GM19467 (cell line): ENCODE measurements around the gene ELSPBP1.
"Not testable (repeated sequence)": the region's sequence is repeated elsewhere in the genome, so short reads cannot be mapped to it uniquely, and the experiment has no call there.

Experiments used
- ATAC-seq: cut with Tn5 transposase; IDR thresholded peaks from one replicate; pipeline ENCODE4 v1.9.1; 2021; ENCODE audit warnings: mild to moderate bottlenecking, moderate library complexity; ENCODE audit not compliant: unreplicated experiment

ELSPBP1 gene

DNA sequence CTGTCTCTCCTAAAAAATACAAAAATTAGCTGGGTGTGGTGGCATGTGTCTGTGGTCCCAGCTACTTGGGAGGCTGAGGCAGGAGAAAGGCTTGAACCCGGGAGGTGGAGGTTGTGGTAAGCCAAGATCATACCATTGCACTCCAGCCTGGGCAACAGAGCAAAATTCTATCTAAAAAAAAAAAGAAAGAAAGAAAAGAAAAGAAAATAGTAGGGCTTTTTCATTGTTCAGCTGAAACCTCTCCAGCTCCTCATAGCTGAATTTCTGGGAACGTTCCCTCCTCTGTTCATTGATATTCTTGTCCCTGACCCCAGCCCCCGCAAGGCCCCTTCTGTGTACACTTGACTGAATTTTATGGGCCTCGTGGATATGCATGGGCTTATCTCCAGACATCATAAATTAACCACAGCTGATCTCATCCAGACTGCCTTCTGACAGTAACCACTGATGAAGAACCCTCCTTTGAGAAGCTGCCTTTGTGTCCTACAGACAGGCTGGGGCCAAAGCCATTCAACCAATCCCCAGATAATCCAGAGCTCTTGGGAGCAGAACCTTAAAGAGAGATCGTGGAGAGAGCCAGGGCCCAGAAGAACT, at the start of gene ELSPBP1:
ELSPBP1 (plus strand) TSS at position 424 of the 594 bp plus-strand sequence. CDS start 14,036 bp downstream, outside the sequence.
- no peak for ATAC-seq

DNA sequence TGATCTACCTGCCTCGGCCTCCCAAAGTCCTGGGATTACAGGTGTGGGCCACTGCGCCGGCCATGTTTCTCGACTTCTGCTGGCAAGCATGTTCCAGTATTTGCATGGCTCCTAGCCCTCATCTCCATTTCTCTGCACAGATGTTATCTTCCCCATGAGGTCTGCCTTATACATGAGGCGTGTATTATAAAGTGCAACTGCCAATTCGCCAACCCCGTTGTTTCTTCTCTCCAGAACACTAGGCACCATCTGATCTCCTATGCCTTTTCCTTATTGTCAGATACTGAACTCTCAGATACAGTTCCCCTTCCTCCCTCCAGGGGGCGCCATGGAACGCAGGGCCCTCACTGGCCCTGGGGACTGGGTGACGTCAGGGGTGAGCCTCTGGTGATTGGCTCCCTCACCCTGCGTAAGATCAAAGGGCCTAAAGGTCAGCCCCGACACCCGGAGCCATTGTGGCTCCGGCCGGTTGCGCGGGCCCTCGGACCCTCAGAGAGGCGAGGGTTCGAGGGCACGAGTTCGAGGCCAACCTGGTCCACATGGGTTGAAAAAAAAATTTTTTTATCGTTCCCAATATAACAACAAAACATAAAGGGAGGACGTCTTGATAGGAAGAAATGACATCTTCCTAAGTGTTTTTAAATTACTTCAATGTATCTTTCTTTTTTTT, 44.4 kb upstream of the ELSPBP1 start:
- ATAC-seq: not testable (repeated sequence)

GRCh38 chr19:47952132-47952531, 42.3 kb upstream of the ELSPBP1 start:
- not testable (repeated sequence) for ATAC-seq

- not testable (repeated sequence) for ATAC-seq
Observed at GRCh38 chr19:47955936-47956335, 38.5 kb upstream of the ELSPBP1 start.

GRCh38 chr19:47973529-47973928, 20.9 kb upstream of the ELSPBP1 start:
- ATAC-seq: no peak

DNA sequence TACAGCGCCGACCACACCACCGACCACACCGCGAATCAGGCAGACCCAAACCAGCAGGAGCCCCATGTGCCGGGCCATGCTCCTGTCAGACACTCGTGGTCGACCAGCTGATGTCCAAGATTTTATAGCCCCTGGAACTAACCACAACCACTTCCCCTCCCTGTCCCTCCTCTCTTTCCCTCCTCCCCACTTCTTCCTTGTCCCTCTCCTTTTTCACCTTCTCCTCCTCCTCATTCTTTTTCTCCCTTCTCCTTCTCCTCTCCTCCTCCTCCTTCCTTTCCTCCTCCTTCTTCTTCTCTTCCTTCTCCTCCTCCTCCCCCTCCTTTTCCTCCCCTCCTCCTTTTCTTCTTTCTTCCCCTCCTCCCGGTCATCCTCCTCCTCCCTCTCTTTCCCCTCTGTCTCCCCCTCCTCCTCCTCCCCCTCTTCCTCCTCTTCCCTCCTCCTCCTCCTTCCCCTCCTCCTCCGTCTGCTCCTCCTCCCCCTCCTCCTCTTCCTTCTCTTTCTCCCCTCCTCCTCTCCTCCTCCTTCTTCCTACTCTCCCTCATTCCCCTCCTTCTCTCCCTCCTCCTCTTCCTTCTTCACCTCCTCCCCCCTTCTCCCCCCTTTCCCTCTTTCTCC, 3.1 kb upstream of the ELSPBP1 start:
- ATAC-seq: no peak

DNA sequence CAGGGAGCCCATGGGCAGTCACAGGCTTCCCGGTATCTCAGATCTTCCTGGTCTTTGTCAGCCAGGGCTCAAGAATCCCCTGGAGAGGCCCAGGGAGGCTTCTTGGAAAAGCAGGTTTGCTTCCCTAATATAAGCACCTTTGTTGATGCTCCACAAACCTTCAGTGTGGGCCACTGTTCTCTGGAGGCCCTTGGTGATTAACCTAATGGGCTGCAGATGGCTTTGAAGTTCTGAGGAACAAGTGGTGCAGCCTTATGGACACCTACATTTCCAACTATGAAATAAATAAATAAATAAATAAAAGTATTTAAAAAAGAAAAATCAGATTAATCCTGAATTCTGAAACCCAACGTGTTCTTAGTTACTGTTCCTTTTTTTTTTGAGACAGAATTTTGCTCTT, 2.4 kb upstream of the ELSPBP1 start, which contains the start of gene BSPH1:
BSPH1 (minus strand) TSS at position 101 of the 400 bp plus-strand sequence; CDS start at position 12, 89 bp downstream.
- ATAC-seq: no peak

DNA sequence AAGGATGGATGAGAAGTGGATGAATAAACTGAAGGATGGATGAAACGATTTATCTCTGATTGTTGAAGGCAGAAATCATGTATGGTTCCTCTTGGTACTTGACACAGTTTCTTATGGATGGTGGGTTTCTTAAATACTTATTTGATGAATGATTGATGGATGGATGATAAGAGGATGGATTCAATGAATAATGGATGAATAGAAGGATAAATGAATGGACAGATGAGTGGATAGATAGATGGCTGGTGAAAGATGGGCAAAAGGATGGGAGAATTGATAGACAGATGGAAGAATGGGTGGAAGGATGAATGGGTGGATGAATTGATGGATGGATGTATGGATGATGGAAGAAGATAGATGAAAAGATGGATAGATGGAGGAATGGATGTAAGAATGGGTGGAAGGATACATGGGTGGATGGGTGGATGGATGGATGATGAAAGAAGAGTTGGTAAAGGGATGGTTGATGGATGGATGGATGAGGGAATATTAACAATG, 1.8 kb downstream of the ELSPBP1 start:
- ATAC-seq: no peak

GRCh38 chr19:47998800-47999199, 4.4 kb downstream of the ELSPBP1 start:
- no peak for ATAC-seq

DNA sequence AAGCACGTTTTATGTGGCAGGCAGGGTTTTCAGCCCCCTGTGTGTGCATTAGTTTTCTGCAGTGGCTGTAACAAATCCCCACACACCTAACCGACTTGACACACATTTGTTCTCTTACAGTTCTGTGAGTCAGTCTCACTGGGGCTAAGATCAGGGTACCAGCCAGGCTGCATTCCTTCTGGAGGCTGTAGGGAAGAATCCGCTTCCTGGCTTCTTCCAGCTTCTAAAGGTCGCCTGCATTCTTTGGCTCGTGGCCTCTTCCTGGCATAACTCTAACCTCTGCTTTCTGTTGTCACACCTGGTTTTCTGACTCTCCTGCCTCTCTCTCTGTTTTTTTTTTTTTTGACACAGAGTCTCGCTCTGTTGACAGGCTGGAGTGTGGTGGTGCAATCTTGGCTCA, 6.4 kb downstream of the ELSPBP1 start:
- ATAC-seq: no peak

DNA sequence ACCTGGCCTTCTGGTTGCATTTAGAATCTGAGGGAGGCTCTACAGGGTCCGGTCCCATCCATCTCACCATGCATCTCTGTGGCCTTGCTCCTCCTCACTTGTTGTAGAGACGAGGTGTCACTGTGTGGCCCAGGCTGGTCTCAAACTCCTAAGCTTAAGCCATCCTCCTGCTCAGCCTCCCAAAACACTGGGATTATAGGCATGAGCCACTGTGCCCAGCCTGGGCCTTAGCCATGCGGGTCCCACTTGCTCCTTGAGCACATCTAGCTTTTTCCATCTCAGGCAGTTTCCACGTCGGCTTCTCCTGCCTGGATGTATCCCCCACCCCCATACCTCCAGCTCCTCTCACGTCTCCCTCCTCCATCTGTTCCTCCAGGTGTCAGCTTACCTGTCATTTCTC, 9.8 kb downstream of the ELSPBP1 start:
- no peak for ATAC-seq

DNA sequence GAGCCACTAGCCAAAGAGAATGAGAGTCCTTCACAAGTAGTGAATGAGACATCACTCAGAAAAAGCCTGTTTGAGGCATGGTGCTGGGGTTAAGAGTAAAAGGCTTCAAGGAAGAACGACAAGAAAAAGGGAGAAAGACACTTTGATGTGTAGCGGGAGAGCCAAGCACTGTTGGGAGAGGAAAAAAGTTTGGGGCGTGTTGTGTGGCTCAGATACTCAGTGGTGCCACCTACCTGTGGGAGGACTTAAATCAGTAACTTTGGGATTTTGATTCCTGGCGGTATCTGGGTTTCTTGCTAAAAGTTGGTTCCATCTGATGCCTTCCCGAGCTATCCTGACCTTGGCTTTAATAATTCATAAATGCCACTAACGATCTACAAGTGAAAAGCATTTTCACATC, 12.3 kb downstream of the ELSPBP1 start:
- ATAC-seq: no peak

- ATAC-seq: no peak
Observed at GRCh38 chr19:48010932-48011758, 16.7 kb downstream of the ELSPBP1 start.

DNA sequence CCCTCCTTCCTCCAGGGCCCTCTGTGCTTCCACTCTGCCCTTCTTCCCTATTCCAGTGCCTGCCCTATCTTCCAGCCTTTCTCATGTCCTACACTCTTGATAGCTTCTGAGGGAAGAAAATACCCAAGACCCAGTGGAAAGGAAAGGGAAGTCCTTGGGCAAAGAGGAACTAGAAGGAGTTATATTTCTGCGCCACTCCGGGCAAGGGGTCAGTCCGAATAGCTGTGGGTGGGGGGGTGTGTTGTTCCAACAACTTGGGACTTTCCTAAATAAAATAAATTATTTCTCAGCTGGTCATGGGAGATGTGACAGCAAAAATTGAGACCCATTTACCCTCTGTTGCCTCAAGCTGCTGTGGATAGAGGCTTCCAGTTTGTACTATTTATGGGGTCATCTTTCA, 26.3 kb downstream of the ELSPBP1 start:
- ATAC-seq: no peak

DNA sequence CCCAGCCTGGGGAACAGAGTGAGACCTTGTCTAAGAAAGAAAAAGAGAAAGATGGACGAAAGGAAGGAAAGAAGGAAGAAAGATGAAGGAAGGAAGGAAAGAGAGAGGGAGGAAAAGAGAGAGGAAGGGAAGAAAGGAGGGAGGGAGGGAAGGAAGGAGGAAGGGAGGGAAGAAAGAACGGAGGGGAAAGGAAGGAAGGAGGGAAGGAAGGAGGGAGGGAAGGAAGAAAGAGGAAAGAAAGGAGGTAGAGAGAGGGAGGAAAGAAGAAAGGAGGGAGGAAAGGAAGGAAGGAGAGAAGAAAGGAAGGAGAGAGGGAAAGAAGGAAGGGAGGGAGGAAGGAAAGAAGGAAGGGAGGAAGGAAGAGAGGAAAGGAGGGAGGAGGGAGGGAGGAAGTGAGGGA, 28.6 kb downstream of the ELSPBP1 start:
- ATAC-seq: no peak

- ATAC-seq: no peak
Observed at GRCh38 chr19:48023518-48023917, 29.1 kb downstream of the ELSPBP1 start.

DNA sequence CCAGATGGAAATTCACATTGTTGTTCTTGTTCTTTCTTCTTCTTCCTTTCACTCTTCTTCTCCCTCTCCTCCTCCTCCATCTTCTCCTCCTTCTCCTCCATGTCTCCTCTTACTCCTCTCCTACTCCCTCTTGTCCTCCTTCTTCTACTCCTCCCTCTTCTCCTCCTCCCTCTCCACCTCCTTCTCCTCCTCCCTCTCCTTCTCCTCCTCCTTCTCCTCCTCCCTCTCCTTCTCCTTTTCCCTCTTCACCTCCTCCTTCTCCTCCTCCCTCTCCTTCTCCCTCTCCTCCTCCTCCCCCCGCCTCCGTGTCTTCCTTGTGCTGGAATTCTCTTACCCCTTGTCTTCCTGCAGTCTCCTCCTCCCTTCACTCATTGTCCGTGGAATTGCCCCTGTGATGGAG, 31.0 kb downstream of the ELSPBP1 start:
- no peak for ATAC-seq

GRCh38 chr19:48029431-48029830, 35.0 kb downstream of the ELSPBP1 start:
- no peak for ATAC-seq

- no peak for ATAC-seq
Observed at GRCh38 chr19:48030073-48030472, 35.6 kb downstream of the ELSPBP1 start.

DNA sequence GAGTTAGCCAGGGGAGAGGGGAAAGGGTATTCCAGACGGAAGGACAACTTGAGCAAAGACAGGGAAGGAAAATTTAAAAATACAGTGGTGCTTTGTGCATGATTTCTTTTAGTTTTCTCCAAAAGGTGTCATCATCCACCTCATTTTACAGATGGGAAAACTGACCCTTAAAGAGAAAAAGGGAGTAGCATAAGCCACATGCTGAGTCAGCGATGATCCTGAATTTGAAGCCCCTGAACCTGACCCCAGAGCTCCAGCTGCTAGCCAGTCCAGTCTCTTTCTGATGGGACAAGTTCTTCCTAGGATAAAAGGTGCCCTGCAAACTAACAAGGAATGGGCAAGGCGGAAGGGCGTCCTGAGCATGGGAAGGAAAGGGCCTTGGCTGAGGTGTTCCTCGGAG, 39.2 kb downstream of the ELSPBP1 start:
- ATAC-seq: no peak

- no peak for ATAC-seq
Observed at GRCh38 chr19:48036765-48037164, 42.3 kb downstream of the ELSPBP1 start.
